Pulmonary artery endothelial cell (primary cell): ENCODE results near the gene PROP1. TPM values are rescaled to one million over a fixed set of nuclear protein-coding genes. Genes with fewer than 3 reads are reported as not detected.
"Not testable (repeated sequence)": the region's sequence is repeated elsewhere in the genome, so short reads cannot be mapped to it uniquely, and the experiment has no call there.

Experiments used
- DNase-seq: peaks from one replicate; pipeline ENCODE4 v3.0.0-alpha.2; 2011; ENCODE audit warnings: low read depth, low spot score
- total RNA-seq: library from RNA; depleted of rRNA; stranded (reverse); fragments of >200 nt; gene quantifications from 2 replicates; pipeline ENCODE4 v1.2.3, GENCODE V29; 2014

The PROP1 gene
- total RNA-seq = not detected in 2 replicates

DNA sequence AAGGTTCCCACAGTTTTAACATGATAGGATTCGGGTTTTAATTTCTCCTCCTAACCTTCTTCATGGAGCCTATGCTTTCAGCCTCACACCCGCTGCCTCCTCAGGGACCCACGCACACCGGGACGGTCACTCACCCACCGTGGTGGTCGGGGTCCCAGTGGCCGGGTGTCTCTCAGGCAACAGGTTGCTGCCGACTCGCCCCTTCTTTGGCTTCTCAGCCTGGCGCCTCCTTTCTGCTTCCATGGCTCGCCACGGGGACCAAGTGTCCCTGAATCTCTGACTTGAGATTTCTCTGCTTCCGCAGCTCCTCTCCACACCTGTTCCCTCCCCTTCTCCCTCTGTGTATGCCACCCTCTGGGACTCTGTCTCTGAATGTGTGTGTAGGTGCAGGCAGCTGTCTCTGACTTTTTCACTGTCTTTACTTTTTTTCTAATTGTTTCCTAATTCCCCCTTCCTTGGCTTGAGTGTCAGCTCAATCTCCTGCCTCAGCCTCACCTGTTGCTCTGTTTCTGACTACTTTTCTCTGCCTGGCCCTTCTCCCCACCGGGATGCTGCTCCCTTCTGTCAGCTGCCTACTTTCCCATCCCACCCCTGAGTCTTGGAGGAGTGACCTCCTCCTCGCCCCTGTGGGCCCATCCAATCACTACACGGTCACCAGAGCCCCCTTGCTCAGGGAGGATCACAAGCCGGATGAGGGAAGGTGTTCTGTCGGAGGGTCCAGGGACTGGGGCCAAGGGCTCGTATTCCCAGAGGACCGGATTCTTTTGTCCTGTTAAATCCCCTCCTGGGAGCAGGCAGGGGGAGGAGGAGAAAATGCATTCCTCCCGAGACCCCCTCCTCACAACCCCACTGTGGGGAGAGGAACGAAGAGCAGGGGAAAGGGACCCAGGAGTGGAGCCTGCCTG is at the start of gene PROP1:
Gene PROP1, minus strand, starts transcription at position 552 of the 905 bp plus-strand sequence. Its CDS starts 309 bp downstream, at position 243.
- no peak for DNase-seq

GRCh38 chr5:178019379-178020030 is 23.5 kb upstream of the PROP1 start:
- not testable (repeated sequence) for DNase-seq

GRCh38 chr5:178012758-178013157 is 16.7 kb upstream of the PROP1 start:
- DNase-seq = not testable (repeated sequence)

GRCh38 chr5:178011816-178012554 is 15.9 kb upstream of the PROP1 start:
- not testable (repeated sequence) for DNase-seq

DNA sequence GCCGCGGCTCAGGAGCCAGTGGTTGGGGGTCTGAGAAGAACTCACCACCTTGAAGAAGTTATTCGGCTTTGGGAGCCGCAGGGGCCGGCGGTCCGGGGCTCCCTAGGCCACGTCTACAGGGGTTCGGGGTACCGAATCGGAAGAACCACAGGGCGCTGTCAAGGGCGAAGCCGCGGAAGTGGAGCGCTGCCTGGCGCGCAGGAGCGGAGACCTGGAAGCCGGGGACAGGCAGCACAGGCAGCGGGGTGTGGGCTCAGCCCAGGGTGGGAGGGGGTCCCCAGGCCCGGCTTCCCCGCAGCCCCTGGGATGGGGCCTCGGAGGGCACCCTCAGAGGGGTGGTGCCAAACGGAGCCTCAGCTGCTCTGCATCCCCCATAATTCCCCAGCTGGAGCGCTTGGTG is 11.2 kb upstream of the PROP1 start:
- not testable (repeated sequence) for DNase-seq

DNA sequence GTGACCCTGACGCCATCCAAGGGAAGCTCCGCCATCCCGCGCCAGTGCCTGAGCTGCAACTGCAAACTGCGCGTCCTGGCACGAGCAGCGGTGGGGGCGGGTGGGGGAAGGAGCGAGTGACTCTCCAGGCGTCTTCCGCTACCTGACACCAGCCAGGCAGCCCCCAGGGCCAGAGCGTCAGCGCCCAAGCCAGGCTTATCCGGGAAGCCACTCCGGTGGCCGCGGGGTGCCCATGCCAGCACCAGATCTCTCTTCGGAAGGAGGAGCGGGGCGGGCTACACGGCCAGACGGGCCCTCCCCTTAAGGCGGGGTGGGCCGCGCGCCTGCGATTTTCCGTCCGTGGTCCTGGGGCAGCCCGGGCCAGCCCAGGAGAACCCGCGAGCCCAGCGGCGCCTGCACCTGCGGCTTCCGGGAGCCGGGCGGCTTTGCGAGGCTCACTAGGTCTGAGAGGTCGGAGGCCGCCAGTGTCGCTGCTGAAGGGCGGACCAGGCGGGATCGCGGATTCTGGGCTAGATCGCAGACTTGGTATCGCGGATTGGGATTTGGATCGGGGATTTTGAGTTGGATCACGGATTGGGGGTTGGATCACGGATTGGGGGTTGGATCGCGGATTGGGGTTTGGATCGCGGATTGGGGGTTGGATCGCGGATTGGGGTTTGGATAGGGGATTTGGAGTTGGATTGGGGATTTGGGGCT is 10.6 kb upstream of the PROP1 start:
- DNase-seq = not testable (repeated sequence)

DNA sequence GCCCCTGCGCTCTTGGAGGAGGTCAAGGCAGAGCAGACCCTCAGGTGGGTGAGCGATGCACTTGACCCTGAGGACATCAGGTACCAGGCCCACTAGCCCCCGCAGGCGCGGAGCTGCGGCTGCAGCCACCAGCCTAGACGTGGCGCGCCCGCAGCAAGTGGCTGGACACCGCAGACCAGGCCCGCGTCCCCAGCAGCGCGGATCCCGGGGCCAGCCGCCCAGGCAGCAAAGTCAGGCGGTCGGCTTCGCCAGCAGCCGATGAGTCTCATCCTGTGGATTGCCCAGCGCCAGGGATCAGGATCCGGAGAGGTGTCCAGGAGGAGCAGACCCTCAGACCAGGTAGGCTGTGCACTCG is 10.1 kb upstream of the PROP1 start:
- not testable (repeated sequence) for DNase-seq

DNA sequence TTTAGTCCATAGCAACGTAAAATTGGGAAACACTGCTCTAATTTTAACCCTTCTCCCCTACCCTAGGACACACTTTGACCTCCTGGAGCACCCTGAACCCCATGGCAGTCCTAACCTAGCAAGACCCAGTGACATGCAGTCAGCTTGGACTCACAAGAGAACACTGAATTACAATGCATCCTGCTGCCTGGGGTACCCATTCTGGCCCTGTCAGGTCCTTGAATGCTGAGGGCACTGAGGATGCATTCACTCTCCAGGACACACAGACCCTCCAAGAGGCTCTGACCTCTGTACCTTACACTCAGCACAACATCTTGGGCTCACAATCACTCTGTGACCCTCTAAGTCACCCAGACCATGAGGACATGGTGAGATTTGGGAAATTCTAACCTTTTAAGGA is 1.8 kb upstream of the PROP1 start:
- DNase-seq = no peak

- no peak for DNase-seq
Observed at GRCh38 chr5:177997319-177997670, 1.3 kb upstream of the PROP1 start.

GRCh38 chr5:177996660-177997318 is 747 bp upstream of the PROP1 start:
- DNase-seq = no peak

- no peak for DNase-seq
Observed at GRCh38 chr5:177994561-177995190, 1.4 kb downstream of the PROP1 start.

- no peak for DNase-seq
Observed at GRCh38 chr5:177994063-177994462, 2.0 kb downstream of the PROP1 start.

DNA sequence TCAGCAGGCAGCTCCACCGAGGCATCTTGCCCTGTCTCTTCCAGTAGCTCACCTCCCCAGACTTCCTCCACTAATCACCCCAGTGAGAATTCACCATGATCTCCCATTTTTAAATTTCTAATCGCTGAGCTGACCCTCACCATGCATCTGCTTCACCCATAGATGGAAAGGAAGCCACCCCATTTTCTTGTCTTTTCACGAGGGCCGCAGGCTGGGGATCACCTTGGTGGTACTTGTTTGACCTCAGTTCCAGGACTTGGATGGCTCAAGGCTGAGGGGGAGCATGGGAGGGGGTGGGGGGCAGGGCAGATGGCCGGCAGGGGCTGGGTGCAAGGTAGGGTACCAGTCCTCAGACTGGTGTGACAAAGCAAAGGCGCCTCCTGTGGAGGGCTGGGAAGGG is 3.6 kb downstream of the PROP1 start:
- no peak for DNase-seq

GRCh38 chr5:177988989-177989625 is 6.9 kb downstream of the PROP1 start:
- DNase-seq = no peak

GRCh38 chr5:177987326-177987725 is 8.7 kb downstream of the PROP1 start:
- DNase-seq = no peak

- DNase-seq = no peak
Observed at GRCh38 chr5:177985430-177986040, 10.5 kb downstream of the PROP1 start.

DNA sequence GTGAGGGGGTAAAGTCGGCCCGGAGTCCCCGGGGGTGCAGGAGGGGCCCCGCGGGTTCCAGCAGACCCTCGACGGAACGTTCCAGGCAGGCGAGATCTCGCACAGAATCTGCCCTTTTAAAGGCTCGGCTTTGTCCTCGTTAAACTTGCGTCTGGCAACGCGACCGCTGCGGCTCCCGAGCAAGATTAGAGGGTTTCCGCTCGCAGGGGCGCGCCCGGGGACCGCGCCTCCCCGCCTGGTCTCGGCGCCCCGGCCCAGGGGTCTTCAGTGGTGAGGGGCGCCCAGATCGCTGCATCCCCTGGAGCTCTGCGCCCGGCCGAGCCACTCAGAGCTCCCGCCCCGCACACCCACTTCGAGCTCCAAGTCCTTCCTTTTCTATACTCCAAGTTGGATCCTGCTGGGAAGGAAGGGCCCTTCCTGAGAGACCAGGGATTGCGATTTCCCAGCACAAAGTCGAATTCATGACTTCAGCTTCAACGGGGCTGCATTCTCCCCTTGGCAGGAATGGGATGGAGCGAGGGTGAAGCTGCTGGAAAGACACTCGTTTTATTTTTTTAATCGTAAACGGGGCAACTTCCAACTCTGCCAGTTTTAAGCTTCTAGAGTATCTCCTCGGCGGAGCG is 11.3 kb downstream of the PROP1 start:
- DNase-seq = no peak

DNA sequence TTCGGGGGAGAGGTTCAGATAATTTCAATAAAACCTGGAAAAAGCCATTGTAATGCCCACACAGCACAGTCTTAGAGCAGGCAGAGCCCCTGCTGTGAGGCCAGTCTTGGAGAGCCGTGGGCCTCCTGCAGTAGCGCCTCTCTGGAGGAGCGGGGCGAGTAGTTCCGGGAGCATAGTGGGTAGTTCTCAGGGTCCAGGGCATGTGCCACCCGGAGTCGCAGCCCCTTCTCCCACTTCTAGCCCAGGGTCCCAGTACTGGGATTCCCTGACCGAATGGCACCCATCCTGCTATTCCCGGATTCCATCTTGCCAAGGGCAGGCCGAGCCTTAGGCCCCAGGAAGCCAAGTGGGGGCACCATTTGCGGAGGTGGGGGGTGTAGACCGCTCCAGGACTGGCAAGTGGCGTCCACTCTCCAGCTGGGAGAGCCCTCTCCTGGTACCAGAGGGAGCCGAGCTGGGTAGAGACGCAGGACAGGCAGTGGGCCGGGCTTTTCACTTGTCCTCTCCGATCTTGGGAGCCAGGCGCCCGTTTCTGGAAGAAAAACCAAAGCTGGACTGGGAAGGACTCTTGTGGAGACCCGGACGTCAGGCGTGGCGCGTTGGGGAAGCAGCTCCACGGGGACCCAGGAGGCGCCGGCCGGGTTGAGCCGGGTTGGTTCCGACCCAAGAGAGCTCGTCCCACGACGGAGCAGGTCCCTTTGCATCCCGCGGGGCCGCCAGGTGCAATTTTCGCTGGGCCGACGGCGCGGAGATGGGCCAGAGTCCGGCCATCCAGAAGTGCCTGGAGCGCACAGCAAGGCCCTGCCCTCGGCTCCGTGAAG is 12.1 kb downstream of the PROP1 start:
- no peak for DNase-seq
